MM.1S (cell line): ENCODE measurements around the gene ELAVL3.

ENCODE experiments used
- DNase-seq: peaks from one replicate; pipeline ENCODE4 v3.0.0-alpha.2; 2015
- H2AFZ ChIP-seq: fragments of 300-600 bp; sonication (generic); 2 replicates; pipeline ENCODE4 v1.6.0; 2016; ENCODE audit warnings: antibody characterized with exemption, low read length
- H3F3A ChIP-seq: fragments of 300-600 bp; sonication (generic); 2 replicates; pipeline ENCODE4 v1.6.1; 2016; ENCODE audit warnings: mild to moderate bottlenecking, antibody characterized with exemption, low read length, moderate library complexity, mixed read lengths; ENCODE audit not compliant: insufficient read depth
- H3K27ac ChIP-seq: fragments of 300-600 bp; sonication (generic); 2 replicates; pipeline ENCODE4 v1.5.1; 2016; ENCODE audit warnings: mild to moderate bottlenecking, low read length
- H3K27me3 ChIP-seq: fragments of 300-600 bp; sonication (generic); replicated peaks from 2 replicates; pipeline ENCODE4 v1.6.0; 2016; ENCODE audit warnings: low read length; ENCODE audit not compliant: insufficient read depth
- H3K36me3 ChIP-seq: fragments of 300-600 bp; sonication (generic); replicated peaks from 2 replicates; pipeline ENCODE4 v1.6.1; 2016; ENCODE audit warnings: mild to moderate bottlenecking, low read length, mixed read lengths; ENCODE audit not compliant: insufficient read depth
- H3K4me1 ChIP-seq: fragments of 300-600 bp; sonication (generic); 2 replicates; pipeline ENCODE4 v1.6.1; 2016; ENCODE audit warnings: low read length, mixed read lengths
- H3K4me2 ChIP-seq: fragments of 300-600 bp; sonication (generic); 2 replicates; pipeline ENCODE4 v1.6.0; 2016; ENCODE audit warnings: low read depth, low read length
- H3K4me3 ChIP-seq: fragments of 300-600 bp; sonication (generic); 2 replicates; pipeline ENCODE4 v1.5.1; 2016; ENCODE audit warnings: low read length, mixed read lengths
- H3K79me2 ChIP-seq: fragments of 300-600 bp; sonication (generic); 2 replicates; pipeline ENCODE4 v1.6.1; 2016; ENCODE audit warnings: mixed run types, low read length, mixed read lengths
- H3K9ac ChIP-seq: fragments of 300-600 bp; sonication (generic); 2 replicates; pipeline ENCODE4 v1.6.1; 2016; ENCODE audit warnings: low read length, mixed read lengths
- H3K9me2 ChIP-seq: fragments of 300-600 bp; sonication (generic); replicated peaks from 2 replicates; pipeline ENCODE4 v1.6.1; 2016; ENCODE audit warnings: mild to moderate bottlenecking, low read length, mixed read lengths; ENCODE audit not compliant: insufficient read depth
- H3K9me3 ChIP-seq: fragments of 300-600 bp; sonication (generic); replicated peaks from 2 replicates; pipeline ENCODE4 v1.6.1; 2016; ENCODE audit warnings: mild to moderate bottlenecking, low read length, mixed read lengths; ENCODE audit not compliant: insufficient read depth
- H4K20me1 ChIP-seq: fragments of 300-600 bp; sonication (generic); 2 replicates; pipeline ENCODE4 v1.6.1; 2016; ENCODE audit warnings: mild to moderate bottlenecking, low read length, moderate library complexity, mixed read lengths; ENCODE audit not compliant: insufficient read depth
- CTCF ChIP-seq: fragments of 300-600 bp; sonication (generic); IDR thresholded peaks from 2 replicates; pipeline ENCODE4 v1.5.1; 2016; ENCODE audit warnings: antibody characterized with exemption, low read length, mixed read lengths
- EZH2 ChIP-seq: fragments of 300-600 bp; sonication (generic); optimal IDR thresholded peaks from 2 replicates; pipeline ENCODE3; 2017; ENCODE audit warnings: low read depth, mild to moderate bottlenecking, antibody characterized with exemption, low read length, mixed read lengths
- EZH2phosphoT487 ChIP-seq: fragments of 300-600 bp; sonication (generic); IDR thresholded peaks from 2 replicates; pipeline ENCODE4 v1.6.1; 2018; ENCODE audit warnings: antibody characterized with exemption, low read length

Gene ELAVL3

DNA sequence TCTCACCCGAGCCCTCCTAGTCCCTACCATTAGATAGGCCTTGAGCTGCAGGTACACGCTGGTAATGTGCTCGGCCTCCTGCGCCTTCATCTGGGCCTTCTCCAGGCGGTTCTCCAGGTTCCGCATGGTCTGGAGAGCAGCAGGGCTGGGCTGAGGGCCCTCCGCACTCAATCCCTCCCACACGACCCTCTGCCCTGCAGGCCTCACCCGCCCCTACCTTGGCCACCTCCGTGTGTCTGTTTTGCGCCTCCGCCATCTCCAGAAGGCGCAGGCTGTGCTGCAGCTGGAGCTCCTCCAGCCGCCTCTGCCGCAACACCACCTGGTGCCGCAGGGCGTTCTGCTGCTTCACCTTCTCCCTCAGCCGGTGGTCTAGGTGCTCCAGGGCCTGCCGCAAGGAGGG is 54.2 kb downstream of the ELAVL3 start:
- Histone ChIP-seq H3K9ac (no peak overlapping the region), H3K79me2 (no peaks in the 10 kb centered on the region), H3F3A (no peaks in the 10 kb centered on the region; the same call in 1 of the 2 replicates), H4K20me1 (no peaks in the 10 kb centered on the region), H3K9me2 (no peaks in the 10 kb centered on the region), H3K4me3 (no peak overlapping the region), H3K9me3 (no peaks in the 10 kb centered on the region), H3K27ac (no peak overlapping the region), H3K36me3 (no peaks in the 10 kb centered on the region), H3K4me2 (no peak overlapping the region), H3K4me1 (no peaks in the 10 kb centered on the region; the same call in 1 of the 2 replicates), H2AFZ (no peak overlapping the region), H3K27me3 (peaks cover 29% of the 10 kb centered on the region)
- no peak for TF ChIP-seq EZH2phosphoT487
- no peak for TF ChIP-seq EZH2
- TF ChIP-seq CTCF, result no peak
- DNase-seq, result no peak

- H3K79me2 ChIP-seq, result no peaks in the 10 kb centered on the region
- no peak overlapping the region for H2AFZ ChIP-seq
- no peaks in the 10 kb centered on the region for H3K36me3 ChIP-seq
- no peaks in the 10 kb centered on the region for H3K9me3 ChIP-seq
- TF ChIP-seq CTCF, result no peak
- H3F3A ChIP-seq, result no peaks in the 10 kb centered on the region; the same call in 1 of the 2 replicates
- no peaks in the 10 kb centered on the region for H4K20me1 ChIP-seq
- no peak overlapping the region for H3K4me2 ChIP-seq
- no peak overlapping the region for H3K27ac ChIP-seq
- H3K4me1 ChIP-seq, result no peaks in the 10 kb centered on the region; the same call in 1 of the 2 replicates
- peaks cover 36% of the 10 kb centered on the region for H3K27me3 ChIP-seq
- no peak overlapping the region for H3K9ac ChIP-seq
- H3K9me2 ChIP-seq, result no peaks in the 10 kb centered on the region
- no peak for DNase-seq
- H3K4me3 ChIP-seq, result no peak overlapping the region
These were observed 55.0 kb downstream of the ELAVL3 start for GRCh38 chr19:11425719-11426457.

GRCh38 chr19:11423791-11424181 is 57.1 kb downstream of the ELAVL3 start:
- Histone ChIP-seq H3K9ac (no peak overlapping the region), H3K9me3 (no peaks in the 10 kb centered on the region), H3K27ac (no peak overlapping the region), H2AFZ (no peak overlapping the region), H3K79me2 (no peaks in the 10 kb centered on the region), H3K4me3 (no peak overlapping the region), H4K20me1 (no peaks in the 10 kb centered on the region), H3K27me3 (peaks cover 48% of the 10 kb centered on the region), H3K4me2 (no peak overlapping the region), H3K9me2 (no peaks in the 10 kb centered on the region), H3F3A (no peaks in the 10 kb centered on the region; the same call in 1 of the 2 replicates), H3K4me1 (no peaks in the 10 kb centered on the region; the same call in 1 of the 2 replicates), H3K36me3 (no peaks in the 10 kb centered on the region)
- no peak for DNase-seq
- no peak for TF ChIP-seq EZH2
- TF ChIP-seq EZH2phosphoT487, result no peak
- TF ChIP-seq CTCF, result no peak
